SK-N-MC (cell line): ENCODE measurements around the gene DCTN1.
"Not testable (repeated sequence)": the region's sequence is repeated elsewhere in the genome, so short reads cannot be mapped to it uniquely, and the experiment has no call there.

Source experiments
- EZH2 ChIP-seq: fragments of 200-600 bp; sonication (generic); IDR thresholded peaks from one replicate; pipeline ENCODE4 v1.6.1; 2017; ENCODE audit warnings: antibody characterized with exemption
- FOXP2 ChIP-seq: optimal IDR thresholded peaks from 2 replicates; pipeline ENCODE3; 2011; ENCODE audit warnings: mild to moderate bottlenecking, moderate library complexity; ENCODE audit not compliant: insufficient read depth; ENCODE audit errors: extremely low read length, control extremely low read depth
- POLR2AphosphoS5 ChIP-seq: IDR thresholded peaks from 2 replicates; pipeline ENCODE4 v1.6.1; 2012; ENCODE audit warnings: mild to moderate bottlenecking, low read depth, low read length, borderline replicate concordance

GRCh38 chr2:74336227-74336626 is 43.9 kb downstream of the DCTN1 start:
- TF ChIP-seq POLR2AphosphoS5, EZH2, FOXP2: not testable (repeated sequence)
